HL-60 (cell line): ENCODE data around the gene IKBKE.
A peak's percentile ranks its signal among the peaks of the same experiment; 100 is the strongest.

Experiments
- DNase-seq, 2 experiments: peaks; one replicate each; pipeline ENCODE4 v3.0.0-alpha.2; 2010 to 2020; ENCODE audit warnings: low read depth in 1 of 2, low spot score in 1 of 2
- H3K27ac ChIP-seq: fragments of 250-450 bp; sonication (Bioruptor Pico); replicated peaks from 2 replicates; pipeline ENCODE4 v1.5.1; 2020; ENCODE audit warnings: mild to moderate bottlenecking, moderate library complexity
- H3K27me3 ChIP-seq: fragments of 250-450 bp; sonication (Bioruptor Pico); 2 replicates; pipeline ENCODE4 v1.5.1; 2021; ENCODE audit warnings: mild to moderate bottlenecking, moderate library complexity; ENCODE audit not compliant: insufficient read depth, poor library complexity, severe bottlenecking
- H3K4me3 ChIP-seq: replicated peaks from 2 replicates; pipeline ENCODE4 v1.5.1; 2011; ENCODE audit warnings: mild to moderate bottlenecking, control low read depth, low read length; ENCODE audit not compliant: insufficient read depth
- GABPA ChIP-seq: IDR thresholded peaks from 2 replicates; pipeline ENCODE4 v1.6.1; 2012; ENCODE audit warnings: low read depth
- POLR2AphosphoS5 ChIP-seq: IDR thresholded peaks from 2 replicates; pipeline ENCODE4 v1.6.1; 2012; ENCODE audit warnings: low read depth
- SPI1 ChIP-seq: IDR thresholded peaks from 2 replicates; pipeline ENCODE4 v1.6.1; 2012; ENCODE audit warnings: low read depth, mild to moderate bottlenecking, borderline replicate concordance
- TF ChIP-seq, protein P1 (sequence below): IDR thresholded peaks from 2 replicates; pipeline ENCODE4 v1.6.1; 2012; ENCODE audit warnings: low read depth; ENCODE audit not compliant: insufficient replicate concordance
- TF ChIP-seq, protein P2 (sequence below): IDR thresholded peaks from one replicate; pipeline ENCODE4 v1.5.1; 2011; ENCODE audit warnings: low read length, control low read depth, inconsistent platforms; ENCODE audit not compliant: insufficient read depth

Gene IKBKE

DNA sequence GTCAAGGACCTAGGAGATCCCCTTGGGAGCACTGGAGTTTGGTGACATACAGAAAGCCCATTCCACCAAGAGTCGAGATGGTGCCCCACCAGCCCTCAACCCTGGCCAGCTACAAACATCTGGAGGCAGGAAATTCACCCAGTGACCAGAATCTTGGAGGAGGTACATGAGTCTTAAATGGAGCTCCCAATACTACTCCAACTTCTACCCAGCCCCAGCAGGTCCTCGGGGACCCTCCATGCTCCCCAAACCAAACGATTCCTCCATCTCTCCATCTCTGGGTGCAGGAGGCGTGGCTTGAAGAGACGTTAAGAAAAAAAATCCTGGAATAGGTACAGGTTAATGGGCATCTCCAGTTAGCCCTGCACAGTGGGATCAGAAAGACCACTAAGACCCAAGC lies 31.6 kb downstream of the IKBKE start:
- H3K4me3 ChIP-seq, result no peak overlapping the region
- TF ChIP-seq GABPA (no peak), POLR2AphosphoS5 (no peak), SPI1 (no peak)
- TF ChIP-seq, protein P1, sequence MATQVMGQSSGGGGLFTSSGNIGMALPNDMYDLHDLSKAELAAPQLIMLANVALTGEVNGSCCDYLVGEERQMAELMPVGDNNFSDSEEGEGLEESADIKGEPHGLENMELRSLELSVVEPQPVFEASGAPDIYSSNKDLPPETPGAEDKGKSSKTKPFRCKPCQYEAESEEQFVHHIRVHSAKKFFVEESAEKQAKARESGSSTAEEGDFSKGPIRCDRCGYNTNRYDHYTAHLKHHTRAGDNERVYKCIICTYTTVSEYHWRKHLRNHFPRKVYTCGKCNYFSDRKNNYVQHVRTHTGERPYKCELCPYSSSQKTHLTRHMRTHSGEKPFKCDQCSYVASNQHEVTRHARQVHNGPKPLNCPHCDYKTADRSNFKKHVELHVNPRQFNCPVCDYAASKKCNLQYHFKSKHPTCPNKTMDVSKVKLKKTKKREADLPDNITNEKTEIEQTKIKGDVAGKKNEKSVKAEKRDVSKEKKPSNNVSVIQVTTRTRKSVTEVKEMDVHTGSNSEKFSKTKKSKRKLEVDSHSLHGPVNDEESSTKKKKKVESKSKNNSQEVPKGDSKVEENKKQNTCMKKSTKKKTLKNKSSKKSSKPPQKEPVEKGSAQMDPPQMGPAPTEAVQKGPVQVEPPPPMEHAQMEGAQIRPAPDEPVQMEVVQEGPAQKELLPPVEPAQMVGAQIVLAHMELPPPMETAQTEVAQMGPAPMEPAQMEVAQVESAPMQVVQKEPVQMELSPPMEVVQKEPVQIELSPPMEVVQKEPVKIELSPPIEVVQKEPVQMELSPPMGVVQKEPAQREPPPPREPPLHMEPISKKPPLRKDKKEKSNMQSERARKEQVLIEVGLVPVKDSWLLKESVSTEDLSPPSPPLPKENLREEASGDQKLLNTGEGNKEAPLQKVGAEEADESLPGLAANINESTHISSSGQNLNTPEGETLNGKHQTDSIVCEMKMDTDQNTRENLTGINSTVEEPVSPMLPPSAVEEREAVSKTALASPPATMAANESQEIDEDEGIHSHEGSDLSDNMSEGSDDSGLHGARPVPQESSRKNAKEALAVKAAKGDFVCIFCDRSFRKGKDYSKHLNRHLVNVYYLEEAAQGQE, result no peak
- TF ChIP-seq, protein P2, sequence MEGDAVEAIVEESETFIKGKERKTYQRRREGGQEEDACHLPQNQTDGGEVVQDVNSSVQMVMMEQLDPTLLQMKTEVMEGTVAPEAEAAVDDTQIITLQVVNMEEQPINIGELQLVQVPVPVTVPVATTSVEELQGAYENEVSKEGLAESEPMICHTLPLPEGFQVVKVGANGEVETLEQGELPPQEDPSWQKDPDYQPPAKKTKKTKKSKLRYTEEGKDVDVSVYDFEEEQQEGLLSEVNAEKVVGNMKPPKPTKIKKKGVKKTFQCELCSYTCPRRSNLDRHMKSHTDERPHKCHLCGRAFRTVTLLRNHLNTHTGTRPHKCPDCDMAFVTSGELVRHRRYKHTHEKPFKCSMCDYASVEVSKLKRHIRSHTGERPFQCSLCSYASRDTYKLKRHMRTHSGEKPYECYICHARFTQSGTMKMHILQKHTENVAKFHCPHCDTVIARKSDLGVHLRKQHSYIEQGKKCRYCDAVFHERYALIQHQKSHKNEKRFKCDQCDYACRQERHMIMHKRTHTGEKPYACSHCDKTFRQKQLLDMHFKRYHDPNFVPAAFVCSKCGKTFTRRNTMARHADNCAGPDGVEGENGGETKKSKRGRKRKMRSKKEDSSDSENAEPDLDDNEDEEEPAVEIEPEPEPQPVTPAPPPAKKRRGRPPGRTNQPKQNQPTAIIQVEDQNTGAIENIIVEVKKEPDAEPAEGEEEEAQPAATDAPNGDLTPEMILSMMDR, result no peak
- H3K27me3 ChIP-seq, result no peaks in the 10 kb centered on the region
- DNase-seq, result no peak
- H3K27ac ChIP-seq, result no peak overlapping the region

DNA sequence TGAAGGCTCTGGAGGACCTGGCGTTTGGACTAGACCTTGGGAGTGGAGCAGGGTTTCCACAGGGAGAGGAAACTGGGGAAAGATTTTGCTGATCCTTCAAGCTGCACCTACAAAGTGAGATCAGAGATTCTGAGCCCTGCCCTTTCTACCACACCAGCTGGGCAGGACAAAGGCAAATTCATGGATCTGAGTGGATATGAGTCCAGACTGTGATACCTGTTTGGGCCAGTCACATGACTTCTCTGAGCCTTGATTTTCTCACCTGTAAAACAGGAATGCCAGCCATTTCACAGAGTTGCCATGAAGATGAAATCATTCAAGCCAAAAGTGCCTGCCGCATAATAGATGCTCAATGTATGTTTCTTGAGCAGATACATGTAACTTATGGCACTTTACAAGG lies 32.1 kb downstream of the IKBKE start:
- DNase-seq, result no peak
- TF ChIP-seq POLR2AphosphoS5 (no peak), GABPA (no peak), SPI1 (no peak)
- TF ChIP-seq, protein P2, result no peak
- TF ChIP-seq, protein P1, result no peak
- Histone ChIP-seq H3K27ac (no peak overlapping the region), H3K27me3 (no peaks in the 10 kb centered on the region), H3K4me3 (no peak overlapping the region)

DNA sequence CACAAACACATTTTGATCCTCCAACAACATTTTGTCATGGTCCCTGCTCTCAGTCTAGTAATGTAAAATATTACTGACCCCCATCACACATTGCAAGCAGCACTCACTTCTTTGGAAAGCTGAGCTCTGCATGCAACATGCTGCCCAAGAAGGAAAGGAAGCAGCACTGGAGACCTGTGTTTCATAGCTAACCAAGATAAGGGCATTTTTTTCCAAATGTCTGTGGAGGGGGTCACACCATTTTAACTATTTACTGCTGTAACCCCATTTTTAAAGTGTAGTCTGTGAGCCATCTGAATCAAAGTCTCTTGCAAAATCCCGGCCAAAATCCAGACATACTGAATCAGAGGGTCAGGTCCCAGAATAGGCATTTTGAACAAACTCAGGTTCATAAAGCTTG lies 32.5 kb downstream of the IKBKE start:
- H3K27ac ChIP-seq, result no peak overlapping the region
- H3K4me3 ChIP-seq, result no peak overlapping the region
- no peak for TF ChIP-seq GABPA
- peaks cover 1% of the 10 kb centered on the region for H3K27me3 ChIP-seq
- DNase-seq, result no peak

DNA sequence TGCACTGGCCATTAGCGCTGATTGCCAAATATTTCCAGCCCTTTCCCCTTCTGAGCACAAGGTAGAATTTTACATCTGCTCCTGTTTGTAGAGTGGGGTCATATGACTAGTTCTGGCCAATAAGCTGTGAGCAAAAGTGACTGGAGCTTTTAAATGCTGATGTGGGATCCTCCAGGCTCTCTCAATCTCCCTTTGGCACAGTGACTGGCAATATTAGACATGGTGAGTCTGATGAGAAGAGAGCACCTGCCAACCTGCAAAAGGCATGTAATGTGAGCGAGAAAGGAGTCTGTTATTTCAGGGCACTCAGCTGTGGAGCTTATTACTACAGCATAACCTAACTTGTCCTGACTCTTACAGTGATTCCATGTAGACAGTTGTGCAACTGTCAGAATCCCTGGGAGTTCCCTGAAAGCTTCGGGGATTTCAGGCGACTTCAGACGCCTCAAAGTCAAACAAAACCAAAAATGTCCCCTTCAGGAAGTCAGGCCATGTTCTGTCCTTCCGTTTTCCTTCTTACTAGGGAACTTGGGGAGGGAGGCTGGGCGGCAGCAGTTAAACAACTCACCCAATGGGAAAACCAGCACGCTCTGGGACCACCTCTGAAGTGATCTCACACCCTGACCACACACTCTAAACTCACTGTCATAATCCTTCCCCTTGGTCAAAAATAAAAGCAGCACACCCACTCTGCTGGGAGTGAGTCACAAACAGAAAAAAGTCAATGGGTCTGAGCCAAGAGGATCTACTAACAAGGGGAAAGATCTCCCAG lies 33.5 kb downstream of the IKBKE start:
- H3K4me3 ChIP-seq, result no peak overlapping the region
- TF ChIP-seq POLR2AphosphoS5, result peak; percentile 39; the same call in 1 of the 2 replicates
- TF ChIP-seq, protein P1, result no peak
- peak overlapping the region; percentile 64 for H3K27ac ChIP-seq
- peaks cover 11% of the 10 kb centered on the region for H3K27me3 ChIP-seq
- peak; percentile 81 to 96 for DNase-seq
